ENCODE data around the gene SMIM28.

- TF ChIP-seq CTCF (IDR thresholded peaks at IDR 0.05): no peak
- TF ChIP-seq POLR2A (IDR thresholded peaks at IDR 0.05): no peak
Measured at GRCh38 chr6:138417493-138418117, 39.9 kb downstream of the SMIM28 start.

Data from Peyer's patch (tissue), 4 donors.